Ovary (tissue), 3 donors: ENCODE measurements around the gene C19orf47.

Source experiments
- POLR2A ChIP-seq: fragments of 450-650 bp; IDR thresholded peaks from one replicate; pipeline ENCODE4 v1.6.1; 2017; ENCODE audit warnings: antibody characterized with exemption, mild to moderate bottlenecking, moderate library complexity
- TF ChIP-seq, protein P1 (sequence below), 3 donors: fragments of 450-650 bp in 2 of 3; fragments of 200-600 bp in 1 of 3; IDR thresholded peaks; one replicate each; pipeline versions ENCODE4 v1.5.1 to v1.8.0; 2016 to 2022; ENCODE audit warnings: antibody characterized with exemption in 3 of 3, mild to moderate bottlenecking in 1 of 3
- donor health status: DM: no; HTN: no; CAD: no.

DNA sequence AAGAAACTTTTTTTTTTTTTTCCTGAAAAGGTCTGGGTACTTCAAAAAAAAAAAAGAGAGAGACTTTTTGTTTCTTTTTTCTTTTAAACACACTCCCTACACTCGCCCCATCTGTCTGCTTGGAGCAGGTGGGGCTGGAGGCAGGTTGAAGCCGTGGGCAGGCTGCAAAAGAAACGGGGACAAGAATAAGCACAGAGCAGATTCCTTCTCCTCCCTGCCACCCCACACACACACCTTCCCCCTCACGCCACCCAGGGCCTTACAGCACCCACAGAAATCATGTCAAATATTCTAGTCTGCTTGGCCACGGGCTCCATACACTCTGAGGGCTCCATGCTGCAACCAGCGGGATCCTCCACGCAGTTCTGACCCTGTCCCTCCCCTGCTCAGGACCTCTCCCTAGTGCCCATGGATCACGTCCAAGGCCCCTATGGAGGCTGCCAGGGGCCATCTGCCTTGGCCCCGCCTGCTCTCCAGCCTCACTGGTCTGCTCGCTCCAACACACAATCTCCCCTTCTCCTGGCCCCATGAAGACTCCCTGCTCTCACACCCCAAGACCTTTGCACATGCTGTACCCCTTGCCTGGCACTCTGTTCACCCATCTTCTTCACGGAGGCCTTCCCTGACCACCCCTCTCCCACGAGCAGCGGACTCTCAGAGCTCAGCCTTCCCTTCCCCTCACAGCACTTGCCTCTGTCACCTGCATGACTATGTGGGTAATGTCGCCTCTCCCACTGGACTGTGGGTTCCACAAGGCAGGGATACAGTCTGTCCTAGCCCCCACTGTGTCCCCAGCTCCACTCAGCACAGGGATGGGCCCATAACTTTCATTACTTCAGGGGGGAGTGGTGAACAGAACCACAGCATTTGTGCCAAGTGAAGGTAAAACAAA lies 74.5 kb downstream of the C19orf47 start:
- TF ChIP-seq, protein P1, sequence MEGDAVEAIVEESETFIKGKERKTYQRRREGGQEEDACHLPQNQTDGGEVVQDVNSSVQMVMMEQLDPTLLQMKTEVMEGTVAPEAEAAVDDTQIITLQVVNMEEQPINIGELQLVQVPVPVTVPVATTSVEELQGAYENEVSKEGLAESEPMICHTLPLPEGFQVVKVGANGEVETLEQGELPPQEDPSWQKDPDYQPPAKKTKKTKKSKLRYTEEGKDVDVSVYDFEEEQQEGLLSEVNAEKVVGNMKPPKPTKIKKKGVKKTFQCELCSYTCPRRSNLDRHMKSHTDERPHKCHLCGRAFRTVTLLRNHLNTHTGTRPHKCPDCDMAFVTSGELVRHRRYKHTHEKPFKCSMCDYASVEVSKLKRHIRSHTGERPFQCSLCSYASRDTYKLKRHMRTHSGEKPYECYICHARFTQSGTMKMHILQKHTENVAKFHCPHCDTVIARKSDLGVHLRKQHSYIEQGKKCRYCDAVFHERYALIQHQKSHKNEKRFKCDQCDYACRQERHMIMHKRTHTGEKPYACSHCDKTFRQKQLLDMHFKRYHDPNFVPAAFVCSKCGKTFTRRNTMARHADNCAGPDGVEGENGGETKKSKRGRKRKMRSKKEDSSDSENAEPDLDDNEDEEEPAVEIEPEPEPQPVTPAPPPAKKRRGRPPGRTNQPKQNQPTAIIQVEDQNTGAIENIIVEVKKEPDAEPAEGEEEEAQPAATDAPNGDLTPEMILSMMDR (IDR thresholded peaks at IDR 0.05): no peak
- TF ChIP-seq POLR2A: no peak
